Endothelial cell of umbilical vein (primary cell): Measurements from ENCODE around the gene TRIM14. TPM values are rescaled to one million over a fixed set of nuclear protein-coding genes. Genes with fewer than 3 reads are reported as not detected.

Experiments used
- BruUV-seq: library from RNA; stranded (reverse); fragments of 400-500 nt; replicated peaks from 2 replicates; lab custom pipeline; 2021; lab: Mats Ljungman, UMichigan
- CTCF ChIA-PET: fragments of 300-600, 350-600 bp; sonication (Branson Sonifier 250); formaldehyde crosslinking; loops from one replicate; lab custom pipeline; 2021; ENCODE audit warnings: antibody characterized with exemption, inconsistent platforms; lab: Charles Lee
- POLR2A ChIA-PET: fragments of 300-600, 350-600 bp; sonication (Branson Sonifier 250); formaldehyde crosslinking; loops from one replicate; lab custom pipeline; 2021; ENCODE audit warnings: antibody characterized with exemption, inconsistent platforms; lab: Charles Lee
- DNase-seq: peaks from one replicate; pipeline ENCODE4 v3.0.0-alpha.2; 2011; ENCODE audit warnings: low read depth, low spot score
- FAIRE-seq: peaks from 2 replicates; lab custom pipeline; 2011; peaks lifted over from hg19 to GRCh38; lab: Jason Lieb, UNC
- H2AFZ ChIP-seq: 2 replicates; pipeline ENCODE4 v1.6.0; 2012; ENCODE audit warnings: low read depth, low read length, control low read depth, inconsistent platforms
- H3K27ac ChIP-seq: 2 replicates; pipeline ENCODE4 v1.5.1; 2011; ENCODE audit warnings: low read depth, mild to moderate bottlenecking, control low read depth, low read length, moderate library complexity; ENCODE audit not compliant: insufficient read depth
- H3K27me3 ChIP-seq, 2 experiments: 2 replicates each; pipeline versions ENCODE4 v1.6.0 to v1.6.1; 2011; ENCODE audit warnings: low read length in 2 of 2, mixed read lengths in 1 of 2; ENCODE audit not compliant: control insufficient read depth in 2 of 2, insufficient read depth in 2 of 2
- H3K36me3 ChIP-seq, 2 experiments: 2 replicates in 1 of 2; 3 replicates in 1 of 2; pipeline ENCODE4 v1.5.1; 2011; ENCODE audit warnings: low read length in 2 of 2, mild to moderate bottlenecking in 1 of 2, moderate library complexity in 1 of 2; ENCODE audit not compliant: control insufficient read depth in 2 of 2, insufficient read depth in 2 of 2; ENCODE audit errors: extremely low read depth in 1 of 2
- H3K4me1 ChIP-seq: 3 replicates; pipeline ENCODE4 v1.5.1; 2011; ENCODE audit warnings: mild to moderate bottlenecking, low read length; ENCODE audit not compliant: control insufficient read depth, insufficient read depth; ENCODE audit errors: extremely low read depth
- H3K4me2 ChIP-seq: 2 replicates; pipeline ENCODE4 v1.6.1; 2011; ENCODE audit warnings: low read length, control low read depth, mixed read lengths; ENCODE audit not compliant: insufficient read depth
- H3K4me3 ChIP-seq, 3 experiments: fragments of 200-600 bp in 1 of 3; sonication (generic), shearing (Covaris generic) in 1 of 3; replicated peaks in 1 of 3; 2 replicates each; pipeline ENCODE4 v1.5.1; 2011 to 2016; ENCODE audit warnings: control low read depth in 3 of 3, low read length in 3 of 3, mild to moderate bottlenecking in 2 of 3, inconsistent platforms in 1 of 3, low read depth in 1 of 3, moderate library complexity in 1 of 3; ENCODE audit not compliant: insufficient read depth in 1 of 3
- H3K79me2 ChIP-seq: 2 replicates; pipeline ENCODE4 v1.6.0; 2012; ENCODE audit warnings: low read length, inconsistent platforms; ENCODE audit not compliant: control insufficient read depth, insufficient read depth
- H3K9ac ChIP-seq: replicated peaks from 2 replicates; pipeline ENCODE3; 2011; ENCODE audit warnings: low read length, control low read depth; ENCODE audit not compliant: insufficient read depth; ENCODE audit errors: extremely low read depth
- H3K9me1 ChIP-seq: replicated peaks from 3 replicates; pipeline ENCODE4 v1.6.0; 2011; ENCODE audit warnings: mild to moderate bottlenecking, low read length; ENCODE audit not compliant: control insufficient read depth, insufficient read depth; ENCODE audit errors: extremely low read depth
- H3K9me3 ChIP-seq: replicated peaks from 2 replicates; pipeline ENCODE4 v1.5.1; 2012; ENCODE audit warnings: low read length, inconsistent platforms; ENCODE audit not compliant: control insufficient read depth, insufficient read depth
- H4K20me1 ChIP-seq: replicated peaks from 2 replicates; pipeline ENCODE3; 2011; ENCODE audit warnings: mild to moderate bottlenecking, low read length; ENCODE audit not compliant: control insufficient read depth, insufficient read depth; ENCODE audit errors: extremely low read depth
- CTCF ChIP-seq, 2 donors: IDR thresholded peaks; 1 replicate in 1 of 2; 2 replicates in 1 of 2; pipeline ENCODE4 v1.5.1; 2011; ENCODE audit warnings: low read length in 2 of 2, mild to moderate bottlenecking in 2 of 2, moderate library complexity in 2 of 2, control low read depth in 1 of 2, inconsistent platforms in 1 of 2, low read depth in 1 of 2; ENCODE audit not compliant: insufficient read depth in 1 of 2; ENCODE audit errors: extremely low read depth in 1 of 2
- EZH2 ChIP-seq: IDR thresholded peaks from 2 replicates; pipeline ENCODE4 v1.6.1; 2012; ENCODE audit warnings: borderline replicate concordance, low read depth, mild to moderate bottlenecking, moderate library complexity, low read length, inconsistent platforms; ENCODE audit not compliant: severe bottlenecking
- FOS ChIP-seq: IDR thresholded peaks from 2 replicates; pipeline ENCODE4 v1.6.1; 2011; ENCODE audit warnings: mild to moderate bottlenecking, low read length, moderate library complexity, borderline replicate concordance; ENCODE audit not compliant: insufficient read depth
- GATA2 ChIP-seq: IDR thresholded peaks from 2 replicates; pipeline ENCODE4 v1.7.0; 2011; ENCODE audit warnings: low read depth, mild to moderate bottlenecking, moderate library complexity, mixed read lengths, low read length; ENCODE audit not compliant: insufficient read length, insufficient read depth
- JUN ChIP-seq: IDR thresholded peaks from 2 replicates; pipeline ENCODE4 v1.6.1; 2011; ENCODE audit warnings: borderline replicate concordance, low read depth; ENCODE audit not compliant: insufficient read length, insufficient read depth
- MAX ChIP-seq: IDR thresholded peaks from 2 replicates; pipeline ENCODE4 v1.6.1; 2011; ENCODE audit not compliant: insufficient read depth, insufficient read length
- MYC ChIP-seq: IDR thresholded peaks from one replicate; pipeline ENCODE4 v1.6.1; 2011; ENCODE audit warnings: mild to moderate bottlenecking, low read depth, low read length
- POLR2A ChIP-seq: IDR thresholded peaks from 2 replicates; pipeline ENCODE4 v1.6.1; 2012; ENCODE audit warnings: low read depth, mild to moderate bottlenecking, control low read depth, low read length
- POLR2AphosphoS5 ChIP-seq: IDR thresholded peaks from 2 replicates; pipeline ENCODE4 v1.6.1; 2012; ENCODE audit warnings: low read depth, mild to moderate bottlenecking, control low read depth, low read length, moderate library complexity; ENCODE audit not compliant: insufficient read depth
- dilution Hi-C: fragments of 300-500 bp; cut with MboI; formaldehyde crosslinking; loops from one replicate; pipeline ENCODE4 v1.15.0; 2019; ENCODE audit warnings: low sequenced_read_pairs; ENCODE audit not compliant: extremely low pct_ligation_motif_present
- intact Hi-C: fragments of 100-400 bp; cut with micrococcal nuclease; formaldehyde crosslinking; loops from one replicate; pipeline ENCODE4 v1.10.0; 2022
- polyA plus RNA-seq, 4 experiments: library from polyadenylated mRNA; depleted of rRNA in 3 of 4; stranded (reverse) in 3 of 4; unstranded in 1 of 4; fragments of >200 nt; gene quantifications; 2 replicates each; pipeline versions ENCODE4 v1.2.1 to v1.2.3, GENCODE V29; 2011 to 2012; ENCODE audit warnings: missing spikeins in 1 of 4
- total RNA-seq: library from RNA; stranded (reverse); gene quantifications from 2 replicates; pipeline ENCODE4 v1.2.3, GENCODE V29; 2021

TRIM14 gene
- total and polyA plus RNA-seq, 2 donors (not counting 3 experiments of a cell fraction or from before 2014, with no cell fraction given): 4.8 to 10.7 TPM

GRCh38 chr9:98109052-98109451, 10.0 kb downstream of the TRIM14 start:
- intact Hi-C loops (no loop called here), dilution Hi-C loops (no loop called here)
- no peak for TF ChIP-seq MYC
- TF ChIP-seq GATA2: no peak
- TF ChIP-seq MAX: no peak
- TF ChIP-seq CTCF (IDR thresholded peaks at IDR 0.05; ENCODE audit: extremely low read depth in 1 of 2, insufficient read depth in 1 of 2, low read depth in 1 of 2, low read length in 2 of 2): no peak
- TF ChIP-seq FOS: no peak
- no peak for TF ChIP-seq POLR2AphosphoS5
- no peak for TF ChIP-seq EZH2
- no peak for TF ChIP-seq JUN
- TF ChIP-seq POLR2A: no peak
- Histone ChIP-seq H4K20me1 (no peaks in the 10 kb centered on the region), H3K9ac (no peak overlapping the region), H3K27ac (no peak overlapping the region), H3K79me2 (no peaks in the 10 kb centered on the region), H3K9me1 (no peaks in the 10 kb centered on the region), H3K4me2 (no peak overlapping the region), H3K36me3 (no peaks in the 10 kb centered on the region), H3K4me3 (no peak overlapping the region), H3K4me1 (no peaks in the 10 kb centered on the region), H3K27me3 (no peaks in the 10 kb centered on the region), H2AFZ (no peak overlapping the region), H3K9me3 (no peaks in the 10 kb centered on the region)
- no peak for DNase-seq
- FAIRE-seq: no peak
- CTCF ChIA-PET: no interaction called here
- POLR2A ChIA-PET: no interaction called here
- BruUV-seq: no TSS peak
